ENCODE data around the gene DOCK4.

DOCK4 gene

GRCh38 chr7:112176241-112176640, 30.0 kb downstream of the DOCK4 start:
- peaks cover 47 to 73% of the 10 kb centered on the region in 2 donors for H3K27me3 Mint-ChIP-seq
- ATAC-seq (replicated peaks) (no peak), DNase-seq (no peak)
- H3K4me3 Mint-ChIP-seq, result no peak overlapping the region
- no peaks in the 10 kb centered on the region for H3K4me1 Mint-ChIP-seq (ENCODE audit: low read depth in 2 of 2)
- no peaks in the 10 kb centered on the region for H3K9me3 Mint-ChIP-seq
- H3K27ac Mint-ChIP-seq, result no peak overlapping the region
- no peaks in the 10 kb centered on the region for H3K36me3 Mint-ChIP-seq (ENCODE audit: insufficient read depth)

- no peak for DNase-seq
- no peak overlapping the region for H3K4me3 Mint-ChIP-seq
- ATAC-seq (replicated peaks), result no peak
- no peak overlapping the region for H3K27ac Mint-ChIP-seq
- no peaks in the 10 kb centered on the region for H3K4me1 Mint-ChIP-seq (ENCODE audit: low read depth in 2 of 2)
- peaks cover 60 to 85% of the 10 kb centered on the region in 2 donors for H3K27me3 Mint-ChIP-seq
- H3K9me3 Mint-ChIP-seq, result no peaks in the 10 kb centered on the region
- no peaks in the 10 kb centered on the region for H3K36me3 Mint-ChIP-seq (ENCODE audit: insufficient read depth)
Measured at GRCh38 chr7:112174192-112174591, 32.0 kb downstream of the DOCK4 start.

- DNase-seq, result no peak
Measured at GRCh38 chr7:112173568-112173905, 32.7 kb downstream of the DOCK4 start.

GRCh38 chr7:112172870-112173567, 33.2 kb downstream of the DOCK4 start:
- no peak for DNase-seq
- no peak overlapping the region for H3K27ac Mint-ChIP-seq
- no peaks in the 10 kb centered on the region for H3K36me3 Mint-ChIP-seq (ENCODE audit: insufficient read depth)
- H3K9me3 Mint-ChIP-seq, result no peaks in the 10 kb centered on the region
- ATAC-seq (replicated peaks), result no peak
- no peak overlapping the region for H3K4me3 Mint-ChIP-seq
- no peaks in the 10 kb centered on the region for H3K4me1 Mint-ChIP-seq (ENCODE audit: low read depth in 2 of 2)
- peaks cover 55 to 91% of the 10 kb centered on the region in 2 donors for H3K27me3 Mint-ChIP-seq

More at GRCh38 chr7:112173568-112173905, 32.7 kb downstream of the DOCK4 start:
- Mint-ChIP-seq H3K4me3 (no peak overlapping the region), H3K27me3 (peaks cover 60 to 91% of the 10 kb centered on the region in 2 donors), H3K36me3 (ENCODE audit: insufficient read depth) (no peaks in the 10 kb centered on the region), H3K4me1 (ENCODE audit: low read depth in 2 of 2) (no peaks in the 10 kb centered on the region), H3K27ac (no peak overlapping the region), H3K9me3 (no peaks in the 10 kb centered on the region)
- ATAC-seq (replicated peaks), result no peak

- no peaks in the 10 kb centered on the region for H3K36me3 Mint-ChIP-seq (ENCODE audit: insufficient read depth)
Measured at GRCh38 chr7:112171673-112172072, 34.5 kb downstream of the DOCK4 start.

GRCh38 chr7:112168915-112169314, 37.3 kb downstream of the DOCK4 start:
- no peaks in the 10 kb centered on the region for H3K9me3 Mint-ChIP-seq
- no peak overlapping the region for H3K4me3 Mint-ChIP-seq
- H3K27ac Mint-ChIP-seq, result no peak overlapping the region
- peaks cover 25 to 61% of the 10 kb centered on the region in 2 donors for H3K27me3 Mint-ChIP-seq
- H3K36me3 Mint-ChIP-seq (ENCODE audit: insufficient read depth), result no peaks in the 10 kb centered on the region
- H3K4me1 Mint-ChIP-seq (ENCODE audit: low read depth in 2 of 2), result no peaks in the 10 kb centered on the region
- ATAC-seq (replicated peaks) (no peak), DNase-seq (no peak)

More at GRCh38 chr7:112171673-112172072, 34.5 kb downstream of the DOCK4 start:
- ATAC-seq (replicated peaks), result no peak
- no peaks in the 10 kb centered on the region for H3K9me3 Mint-ChIP-seq
- no peak overlapping the region for H3K4me3 Mint-ChIP-seq
- no peak overlapping the region for H3K27ac Mint-ChIP-seq
- no peak for DNase-seq
- no peaks in the 10 kb centered on the region for H3K4me1 Mint-ChIP-seq (ENCODE audit: low read depth in 2 of 2)
- H3K27me3 Mint-ChIP-seq, result peaks cover 46 to 80% of the 10 kb centered on the region in 2 donors

- no peak for ATAC-seq (replicated peaks)
- no peak for DNase-seq
- Mint-ChIP-seq H3K4me3 (no peak overlapping the region), H3K36me3 (ENCODE audit: insufficient read depth) (no peaks in the 10 kb centered on the region), H3K4me1 (ENCODE audit: low read depth in 2 of 2) (no peaks in the 10 kb centered on the region), H3K9me3 (no peaks in the 10 kb centered on the region), H3K27me3 (peaks cover 18 to 58% of the 10 kb centered on the region in 2 donors), H3K27ac (no peak overlapping the region)
Measured at GRCh38 chr7:112167147-112167546, 39.1 kb downstream of the DOCK4 start.

- H3K9me3 Mint-ChIP-seq, result no peaks in the 10 kb centered on the region
- no peak overlapping the region for H3K4me3 Mint-ChIP-seq
- DNase-seq (no peak), ATAC-seq (replicated peaks) (no peak)
- H3K27me3 Mint-ChIP-seq, result peaks cover 14 to 34% of the 10 kb centered on the region in 2 donors
- no peak overlapping the region for H3K27ac Mint-ChIP-seq
- no peaks in the 10 kb centered on the region for H3K4me1 Mint-ChIP-seq (ENCODE audit: low read depth in 2 of 2)
- no peaks in the 10 kb centered on the region for H3K36me3 Mint-ChIP-seq (ENCODE audit: insufficient read depth)
Measured at GRCh38 chr7:112162784-112163506, 43.3 kb downstream of the DOCK4 start.

- no peak overlapping the region for H3K4me3 Mint-ChIP-seq
- peaks cover 15 to 33% of the 10 kb centered on the region in 2 donors for H3K27me3 Mint-ChIP-seq
- DNase-seq, result no peak
- H3K4me1 Mint-ChIP-seq (ENCODE audit: low read depth in 2 of 2), result no peaks in the 10 kb centered on the region
- H3K27ac Mint-ChIP-seq, result no peak overlapping the region
- no peak for ATAC-seq (replicated peaks)
- no peaks in the 10 kb centered on the region for H3K36me3 Mint-ChIP-seq (ENCODE audit: insufficient read depth)
- no peaks in the 10 kb centered on the region for H3K9me3 Mint-ChIP-seq
Measured at GRCh38 chr7:112162142-112162766, 43.9 kb downstream of the DOCK4 start.

- H3K27ac Mint-ChIP-seq, result no peak overlapping the region
- no peak overlapping the region for H3K4me3 Mint-ChIP-seq
- ATAC-seq (replicated peaks) (no peak), DNase-seq (no peak)
- peaks cover 19 to 33% of the 10 kb centered on the region in 2 donors for H3K27me3 Mint-ChIP-seq
- H3K9me3 Mint-ChIP-seq, result no peaks in the 10 kb centered on the region
- H3K4me1 Mint-ChIP-seq (ENCODE audit: low read depth in 2 of 2), result no peaks in the 10 kb centered on the region
- H3K36me3 Mint-ChIP-seq (ENCODE audit: insufficient read depth), result no peaks in the 10 kb centered on the region
Measured at GRCh38 chr7:112161253-112162141, 44.7 kb downstream of the DOCK4 start.

- no peaks in the 10 kb centered on the region for H3K36me3 Mint-ChIP-seq (ENCODE audit: insufficient read depth)
- no peaks in the 10 kb centered on the region for H3K4me1 Mint-ChIP-seq (ENCODE audit: low read depth in 2 of 2)
- H3K27me3 Mint-ChIP-seq, result peaks cover 25 to 33% of the 10 kb centered on the region in 2 donors
- no peaks in the 10 kb centered on the region for H3K9me3 Mint-ChIP-seq
- DNase-seq, result no peak
- no peak overlapping the region for H3K27ac Mint-ChIP-seq
- no peak for ATAC-seq (replicated peaks)
- no peak overlapping the region for H3K4me3 Mint-ChIP-seq
Measured at GRCh38 chr7:112160771-112161150, 45.4 kb downstream of the DOCK4 start.

- no peaks in the 10 kb centered on the region for H3K36me3 Mint-ChIP-seq (ENCODE audit: insufficient read depth)
- DNase-seq, result no peak
- no peaks in the 10 kb centered on the region for H3K4me1 Mint-ChIP-seq (ENCODE audit: low read depth in 2 of 2)
- no peak overlapping the region for H3K4me3 Mint-ChIP-seq
- H3K9me3 Mint-ChIP-seq, result no peaks in the 10 kb centered on the region
- H3K27ac Mint-ChIP-seq, result no peak overlapping the region
- peaks cover 26 to 37% of the 10 kb centered on the region in 2 donors for H3K27me3 Mint-ChIP-seq
- ATAC-seq (replicated peaks), result no peak
Measured at GRCh38 chr7:112160130-112160770, 45.9 kb downstream of the DOCK4 start.

- H3K4me1 Mint-ChIP-seq (ENCODE audit: low read depth in 2 of 2), result no peaks in the 10 kb centered on the region
- peaks cover 27 to 46% of the 10 kb centered on the region in 2 donors for H3K27me3 Mint-ChIP-seq
- H3K9me3 Mint-ChIP-seq, result no peaks in the 10 kb centered on the region
- no peaks in the 10 kb centered on the region for H3K36me3 Mint-ChIP-seq (ENCODE audit: insufficient read depth)
- no peak overlapping the region for H3K27ac Mint-ChIP-seq
- DNase-seq (no peak), ATAC-seq (replicated peaks) (no peak)
- H3K4me3 Mint-ChIP-seq, result no peak overlapping the region
Measured at GRCh38 chr7:112159351-112159750, 46.8 kb downstream of the DOCK4 start.
